Heart left ventricle (tissue), 13 donors: ENCODE measurements around the gene LIPC.

Experiments used
- POLR2A ChIP-seq, 2 donors: fragments of 450-650 bp; IDR thresholded peaks; one replicate each; pipeline ENCODE4 v1.6.1; 2017; ENCODE audit warnings: antibody characterized with exemption in 2 of 2, mild to moderate bottlenecking in 2 of 2, moderate library complexity in 2 of 2
- TF ChIP-seq, protein P1 (sequence below), 12 donors: fragments of 200-600 bp; sonication (generic) in 4 of 12; IDR thresholded peaks; one replicate each; pipeline versions ENCODE4 v1.5.0 to v1.8.0; 2018 to 2022; ENCODE audit warnings: antibody characterized with exemption in 12 of 12, mild to moderate bottlenecking in 5 of 12
- donor health status: ischemic (EF 13 %, LVEDD 7.1; RV severe dilation, severe dysfunction).
- donor health status: DM: no; HTN: yes; CAD: no.
- donor health status: DM: no; HTN: no; CAD: no.
- donor health status: ischemic (EF 25% LVEDD 6.9; RV normal size, moderate dysfunction).
- donor health status: ischemic (EF 25% LVEDD 5.7; RV mildly dilated, moderate dysfunction).
- donor health status: ischemic (EF 35%, LVEDD 5.7; RV mildly dilated, moderate dysfunction).
- donor health status: nonischemic (EF 11% LVEDD 7.7; RV severe dilation, severe dysfunction).
- donor health status: DM: yes; HTN: yes; CAD: no.
- donor health status: PGD.
- donor health status: ischemic (EF 29% LVEDD 5.4; RV normal size, mild dysfunction).
- donor health status: nonischemic (EF 23%, LVEDD 6.1; RV moderate dilation, normal function).

DNA sequence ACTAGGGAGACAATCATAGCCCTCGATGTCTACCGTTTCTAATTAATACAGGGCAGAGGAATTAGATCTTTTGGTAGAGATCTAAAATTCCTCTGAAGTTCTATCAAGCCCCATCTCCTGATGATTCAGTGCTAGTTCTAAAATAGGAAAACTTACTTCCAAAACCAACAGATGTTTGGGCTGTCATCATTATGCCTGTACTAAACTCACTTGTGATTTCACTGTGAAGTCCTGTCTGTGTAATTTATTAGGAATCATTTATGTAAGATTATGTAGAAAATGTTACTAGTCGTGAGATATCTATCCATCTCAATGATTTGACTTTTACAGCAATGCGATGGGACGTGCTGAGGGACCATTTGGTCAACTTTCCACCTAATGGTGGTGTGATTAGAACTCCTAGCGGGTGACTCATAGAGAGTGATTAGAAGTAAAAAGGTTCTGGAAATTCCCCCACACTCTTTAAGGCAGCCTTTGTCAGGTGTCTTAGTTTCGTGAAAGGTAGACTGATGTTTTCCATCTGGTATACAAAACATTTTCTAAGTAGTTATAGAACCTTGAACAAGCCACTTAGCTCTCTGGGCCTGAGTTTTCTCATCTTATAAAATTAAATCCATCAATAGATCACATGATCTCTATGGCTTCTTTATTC lies 34.2 kb downstream of the LIPC start:
- TF ChIP-seq, protein P1, sequence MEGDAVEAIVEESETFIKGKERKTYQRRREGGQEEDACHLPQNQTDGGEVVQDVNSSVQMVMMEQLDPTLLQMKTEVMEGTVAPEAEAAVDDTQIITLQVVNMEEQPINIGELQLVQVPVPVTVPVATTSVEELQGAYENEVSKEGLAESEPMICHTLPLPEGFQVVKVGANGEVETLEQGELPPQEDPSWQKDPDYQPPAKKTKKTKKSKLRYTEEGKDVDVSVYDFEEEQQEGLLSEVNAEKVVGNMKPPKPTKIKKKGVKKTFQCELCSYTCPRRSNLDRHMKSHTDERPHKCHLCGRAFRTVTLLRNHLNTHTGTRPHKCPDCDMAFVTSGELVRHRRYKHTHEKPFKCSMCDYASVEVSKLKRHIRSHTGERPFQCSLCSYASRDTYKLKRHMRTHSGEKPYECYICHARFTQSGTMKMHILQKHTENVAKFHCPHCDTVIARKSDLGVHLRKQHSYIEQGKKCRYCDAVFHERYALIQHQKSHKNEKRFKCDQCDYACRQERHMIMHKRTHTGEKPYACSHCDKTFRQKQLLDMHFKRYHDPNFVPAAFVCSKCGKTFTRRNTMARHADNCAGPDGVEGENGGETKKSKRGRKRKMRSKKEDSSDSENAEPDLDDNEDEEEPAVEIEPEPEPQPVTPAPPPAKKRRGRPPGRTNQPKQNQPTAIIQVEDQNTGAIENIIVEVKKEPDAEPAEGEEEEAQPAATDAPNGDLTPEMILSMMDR (IDR thresholded peaks at IDR 0.05), result no peak
- TF ChIP-seq POLR2A (IDR thresholded peaks at IDR 0.05), result no peak
